ENCODE measurements around the gene EMD. TPM values are rescaled to one million over a fixed set of nuclear protein-coding genes. Genes with fewer than 3 reads are reported as not detected.

Gene EMD
- total and polyA plus RNA-seq, 10 of the 15 experiments (the other 5 are each of a cell fraction or from before 2014, with no cell fraction given), result 0.76 to 100 (median 43.2) TPM

GRCh38 chrX:154401045-154401799 is 22.1 kb downstream of the EMD start (continued):
- TF ChIP-seq PRDM15 (CRISPR knock-in tag; IDR thresholded peaks at IDR 0.05) (no peak), PML (IDR thresholded peaks at IDR 0.05; ENCODE audit: low read length) (peak; percentile 53; the same call in 1 of the 2 replicates), TCF12 (IDR thresholded peaks at IDR 0.05; ENCODE audit: low read depth, low read length) (no peak), CBX3 (IDR thresholded peaks at IDR 0.05; ENCODE audit: borderline replicate concordance, low read depth) (no peak), BCLAF1 (IDR thresholded peaks at IDR 0.05) (0 out of 2 replicates have a peak, but pooled peaks have one; percentile 13), IRF4 (IDR thresholded peaks at IDR 0.05; ENCODE audit: low read depth, low read length) (no peak), NR2C1 (IDR thresholded peaks at IDR 0.05) (no peak), ZBTB11 (CRISPR knock-in tag; IDR thresholded peaks at IDR 0.05) (no peak), NFXL1 (IDR thresholded peaks at IDR 0.05; ENCODE audit: borderline replicate concordance) (no peak), ATF2 (IDR thresholded peaks at IDR 0.05; ENCODE audit: low read length) (peak; percentile 63; the same call in 1 of the 2 replicates), GATAD2B (conservative IDR thresholded peaks at IDR 0.05; ENCODE audit: low read depth) (no peak), ELK1 (IDR thresholded peaks at IDR 0.05; ENCODE audit: low read depth, low read length) (no peak), TARDBP (IDR thresholded peaks at IDR 0.05; ENCODE audit: borderline replicate concordance) (no peak), RCOR1 (conservative IDR thresholded peaks at IDR 0.05; ENCODE audit: low read depth, low read length) (no peak), ZNF384 (IDR thresholded peaks at IDR 0.05; ENCODE audit: borderline replicate concordance, low read depth, low read length) (no peak)
